Hippocampal formation (tissue), 2 donors: Measurements from ENCODE around the gene GPC5.
"Not testable (repeated sequence)": the region's sequence is repeated elsewhere in the genome, so short reads cannot be mapped to it uniquely, and the experiment has no call there.

Experiments
- DNase-seq, 2 donors: peaks; one replicate each; lab custom pipeline; 2025; lab: John Stamatoyannopoulos, UW

GPC5 gene

DNA sequence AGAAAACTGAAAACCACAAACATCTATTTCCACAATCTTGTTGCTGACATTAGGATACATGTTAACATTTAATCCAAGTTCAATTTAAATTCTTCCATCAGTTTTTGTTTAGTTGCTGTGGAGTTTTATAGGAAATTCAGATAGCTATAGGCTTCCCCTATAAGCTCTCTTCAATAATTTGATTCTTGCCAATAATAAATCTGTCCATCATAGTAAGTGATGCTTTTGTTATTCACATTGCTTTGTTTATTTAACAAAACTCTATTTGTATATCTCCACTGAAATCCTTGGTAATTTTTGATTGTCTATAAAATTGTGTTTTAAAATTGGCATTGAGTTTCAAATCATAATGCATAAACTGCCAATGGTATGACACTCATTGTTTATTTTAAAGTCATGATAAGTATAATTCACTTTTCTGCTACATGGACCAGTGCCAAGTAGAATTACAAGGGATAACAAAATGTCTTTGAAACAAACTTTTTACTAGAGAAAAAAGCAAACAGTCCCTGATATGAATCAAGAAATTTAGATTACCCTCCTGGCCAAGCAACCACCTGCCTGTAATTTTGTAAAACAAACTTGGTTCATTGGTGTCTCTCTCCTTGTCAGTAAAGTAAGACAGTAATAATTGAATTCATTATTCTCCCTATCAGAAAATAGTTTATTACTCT, 1250.9 kb downstream of the GPC5 start:
- DNase-seq, result no peak

DNA sequence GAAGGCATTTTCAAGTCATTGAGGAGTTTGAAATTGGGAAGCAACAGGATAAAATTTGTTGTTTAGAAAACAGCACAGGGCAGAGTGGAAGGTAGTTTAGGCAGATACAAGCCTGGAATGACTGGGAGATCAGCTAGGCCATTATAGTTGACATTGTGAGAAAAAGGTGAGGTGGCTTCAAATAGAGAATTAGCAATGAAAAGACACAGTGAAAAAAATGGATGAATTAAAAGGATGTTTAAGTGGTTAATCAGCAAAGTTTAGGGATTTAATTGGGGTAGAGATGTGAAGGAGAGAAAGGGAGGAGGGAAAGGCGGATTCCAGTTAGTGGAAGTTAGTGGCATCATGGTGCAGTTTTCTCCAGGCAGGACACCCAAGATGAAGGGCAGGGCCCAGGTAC, 1257.7 kb downstream of the GPC5 start:
- no peak for DNase-seq

DNA sequence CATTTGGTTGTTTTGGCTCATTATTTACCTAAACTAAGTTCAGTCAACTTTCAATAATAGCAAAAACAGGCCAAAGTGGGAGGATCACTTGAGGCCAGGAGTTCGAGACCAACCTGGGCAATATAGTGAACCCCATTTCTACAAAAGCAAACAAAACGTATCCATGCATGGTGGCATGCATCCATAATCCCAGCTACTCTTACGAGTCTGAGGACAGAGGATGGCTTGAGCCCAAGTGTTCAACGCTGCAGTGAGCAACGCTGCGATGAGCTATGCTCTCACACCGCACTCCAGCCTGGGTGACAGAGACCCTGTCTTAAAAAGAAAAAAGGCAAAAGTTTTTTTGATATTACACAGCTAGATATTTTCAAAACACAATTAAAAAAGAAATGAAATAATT, 1258.2 kb downstream of the GPC5 start:
- DNase-seq, result no peak

DNA sequence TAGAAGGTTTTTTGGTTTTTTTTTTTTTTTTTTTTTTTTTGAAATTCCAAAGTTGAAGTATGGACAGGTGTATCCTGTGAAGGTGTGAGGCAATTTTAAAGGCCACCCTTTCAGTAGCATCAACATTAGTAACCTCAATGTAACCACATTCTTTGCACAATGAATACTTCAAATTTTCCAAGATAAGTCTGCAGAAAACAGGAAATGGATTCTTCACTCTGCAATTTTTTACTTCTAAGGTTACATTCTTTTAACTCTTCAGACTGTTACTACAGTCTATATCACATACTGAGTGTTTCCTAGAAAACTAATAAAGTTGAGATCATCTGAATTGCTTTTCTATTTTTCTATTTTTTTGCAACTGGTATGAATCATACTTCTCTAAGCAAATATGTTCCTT, 1259.1 kb downstream of the GPC5 start:
- DNase-seq, result no peak

DNA sequence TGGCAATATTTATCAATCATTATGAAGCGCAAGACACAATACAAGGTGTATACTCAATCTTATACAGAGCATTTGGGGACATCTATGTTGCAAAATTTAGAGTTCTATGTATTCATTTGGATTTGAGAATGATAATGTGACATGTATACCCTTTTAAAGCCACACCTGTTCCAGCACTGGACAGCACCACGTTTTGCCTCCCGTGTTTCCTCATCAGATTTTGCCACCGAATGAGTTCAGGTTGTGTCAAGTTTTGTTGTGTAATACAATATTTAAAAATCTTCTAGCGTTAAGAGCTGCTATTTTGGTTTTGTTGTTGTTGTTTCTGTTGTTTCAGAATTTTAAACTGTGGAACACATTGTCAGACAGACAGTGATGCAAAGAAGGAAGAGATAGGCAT, 1259.9 kb downstream of the GPC5 start:
- no peak for DNase-seq

DNA sequence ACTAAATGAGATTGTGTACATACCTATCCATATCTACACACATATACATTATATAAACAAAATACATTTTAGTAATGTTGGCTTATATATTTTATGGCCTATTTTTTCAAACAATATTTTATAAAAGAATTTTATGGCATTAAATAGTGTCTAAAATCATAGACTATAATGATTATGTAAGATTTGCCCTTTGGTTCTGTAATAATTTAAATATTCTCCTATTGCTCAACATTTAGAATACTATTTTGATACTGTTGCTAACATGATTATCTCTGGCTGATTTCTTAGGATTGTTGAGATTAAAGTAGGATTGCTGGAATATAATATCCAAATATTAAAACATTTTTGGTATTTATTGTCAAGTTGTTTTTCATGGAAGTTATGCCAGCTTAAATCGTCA, 1263.0 kb downstream of the GPC5 start:
- DNase-seq, result no peak

DNA sequence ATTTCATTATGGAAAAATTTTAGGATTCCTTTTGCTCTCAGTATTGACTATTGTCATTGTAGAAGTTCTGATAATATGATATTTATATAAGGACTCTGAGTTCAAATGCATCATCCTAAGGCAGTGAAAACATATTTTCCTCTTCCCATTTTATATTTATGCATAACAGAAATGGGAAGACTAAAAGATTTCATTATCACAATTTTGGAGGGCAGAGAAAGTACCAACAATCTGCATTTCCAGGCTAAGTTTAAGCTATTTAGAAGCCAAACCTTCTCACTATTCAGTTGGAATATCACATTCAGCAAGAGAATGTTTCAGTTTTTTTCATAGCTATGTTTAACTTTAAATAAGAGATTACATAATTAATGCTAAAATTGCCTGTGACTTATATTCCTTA, 1269.7 kb downstream of the GPC5 start:
- no peak for DNase-seq

DNA sequence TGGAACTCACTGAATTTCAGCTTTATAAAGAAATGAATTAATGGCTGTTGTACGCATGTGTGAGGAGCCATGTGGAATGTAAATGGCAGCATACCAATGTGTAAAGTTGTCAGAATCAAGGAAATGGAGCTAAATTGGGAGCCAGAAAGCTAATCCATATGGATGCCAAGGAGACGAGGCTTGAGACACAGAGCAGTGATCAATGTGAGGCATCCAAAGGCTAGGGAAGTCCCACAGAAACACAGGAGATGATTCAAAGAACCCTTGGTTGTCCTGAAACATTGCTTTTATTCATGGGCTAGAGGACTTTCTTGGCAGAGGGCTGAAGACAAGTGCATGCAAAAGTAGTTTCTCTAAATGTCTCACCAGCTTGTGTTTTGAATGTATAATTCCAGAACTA, 1271.7 kb downstream of the GPC5 start:
- DNase-seq, result no peak

DNA sequence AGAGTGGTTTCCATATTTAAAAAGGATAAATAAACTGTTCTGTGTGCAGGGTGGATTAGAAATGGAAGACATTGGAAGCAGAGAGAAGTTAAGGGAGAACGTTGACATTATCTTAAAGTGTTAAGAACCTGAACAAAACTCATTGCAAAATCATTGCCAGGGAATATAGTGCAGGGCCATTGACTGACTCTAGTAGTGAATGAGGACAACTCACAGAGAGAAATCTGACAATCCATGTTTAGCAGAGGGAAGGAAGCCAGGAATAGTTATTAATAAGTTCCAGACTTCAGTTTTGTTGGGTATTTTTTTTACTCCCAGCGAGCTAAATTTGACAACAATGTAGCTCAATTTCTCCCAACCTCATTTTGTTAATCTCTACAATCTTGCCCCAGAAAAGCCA, 1273.4 kb downstream of the GPC5 start:
- DNase-seq, result no peak

DNA sequence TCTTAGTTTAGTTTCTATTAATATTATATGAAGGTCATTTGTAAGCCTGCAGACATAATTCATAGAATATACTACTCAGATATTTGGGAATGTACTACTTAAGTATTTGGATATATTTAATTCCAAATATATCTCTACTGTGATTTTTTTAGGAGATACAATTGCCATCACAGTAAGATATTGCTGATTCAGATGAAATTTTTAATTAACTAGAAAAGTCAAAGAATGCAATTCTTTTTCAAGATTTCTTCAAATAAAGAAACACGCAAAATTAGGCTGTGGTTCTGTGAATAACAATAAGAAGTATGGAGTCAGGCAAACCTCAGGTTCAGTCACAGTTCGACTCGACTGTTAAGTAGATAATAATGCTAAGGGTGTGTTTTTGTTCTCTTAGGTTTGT, 1277.8 kb downstream of the GPC5 start:
- no peak for DNase-seq

DNA sequence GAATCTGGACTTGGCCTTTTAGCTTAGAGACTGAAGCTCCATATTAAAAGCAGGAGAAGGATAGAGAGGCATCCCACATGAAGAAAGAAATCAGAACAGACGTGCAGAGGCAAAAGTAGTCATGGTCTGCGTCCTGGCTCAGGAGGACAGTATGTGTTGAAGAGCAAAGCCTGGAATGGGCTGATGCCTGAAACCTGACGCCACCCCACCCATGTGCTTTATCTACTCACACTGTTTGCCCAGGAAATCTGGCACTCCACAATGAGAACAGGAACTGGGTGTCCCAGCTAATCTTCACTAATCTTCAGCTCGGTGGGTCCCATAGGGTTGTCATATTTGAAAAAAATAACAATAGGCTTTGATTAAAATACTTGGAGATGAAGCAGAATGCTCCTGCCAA, 1279.2 kb downstream of the GPC5 start:
- DNase-seq, result no peak

DNA sequence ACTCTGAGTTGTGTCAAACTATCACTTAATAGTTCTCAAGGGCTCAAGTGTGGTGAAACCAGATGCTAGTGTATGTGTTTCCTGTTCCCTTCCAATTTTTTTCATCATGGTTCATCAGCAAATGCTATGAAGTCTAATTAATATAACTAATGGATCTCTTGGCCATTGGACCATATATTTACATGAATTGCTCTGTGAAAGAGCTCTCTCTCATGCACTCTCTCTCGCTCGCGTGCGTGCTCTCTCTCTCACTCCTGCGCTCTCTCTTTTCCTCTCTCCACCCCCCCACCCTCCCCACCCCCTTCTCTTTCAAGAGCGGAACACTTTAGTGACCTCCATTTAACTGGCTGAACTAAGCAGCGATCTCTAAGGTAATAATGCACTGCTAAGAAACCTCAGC, 1281.2 kb downstream of the GPC5 start:
- no peak for DNase-seq

DNA sequence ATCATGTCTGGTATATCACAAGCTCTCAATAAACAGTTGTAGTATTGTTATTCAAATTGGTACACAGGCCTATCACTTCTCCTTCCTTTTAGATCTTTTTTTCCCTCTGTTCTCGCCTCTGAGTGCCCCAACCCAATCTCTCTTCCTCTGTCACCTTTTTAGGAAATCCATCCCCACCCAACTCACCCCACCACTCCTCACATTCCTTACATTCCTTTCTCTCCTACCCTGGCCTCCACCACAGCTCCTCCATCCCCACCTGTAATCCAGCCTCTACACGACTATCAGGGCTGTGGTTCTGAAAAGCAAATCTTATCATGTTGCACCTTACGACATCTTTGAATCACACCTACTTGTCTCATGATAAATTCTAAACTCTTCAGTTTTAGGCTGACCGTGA, 1282.8 kb downstream of the GPC5 start:
- no peak for DNase-seq

DNA sequence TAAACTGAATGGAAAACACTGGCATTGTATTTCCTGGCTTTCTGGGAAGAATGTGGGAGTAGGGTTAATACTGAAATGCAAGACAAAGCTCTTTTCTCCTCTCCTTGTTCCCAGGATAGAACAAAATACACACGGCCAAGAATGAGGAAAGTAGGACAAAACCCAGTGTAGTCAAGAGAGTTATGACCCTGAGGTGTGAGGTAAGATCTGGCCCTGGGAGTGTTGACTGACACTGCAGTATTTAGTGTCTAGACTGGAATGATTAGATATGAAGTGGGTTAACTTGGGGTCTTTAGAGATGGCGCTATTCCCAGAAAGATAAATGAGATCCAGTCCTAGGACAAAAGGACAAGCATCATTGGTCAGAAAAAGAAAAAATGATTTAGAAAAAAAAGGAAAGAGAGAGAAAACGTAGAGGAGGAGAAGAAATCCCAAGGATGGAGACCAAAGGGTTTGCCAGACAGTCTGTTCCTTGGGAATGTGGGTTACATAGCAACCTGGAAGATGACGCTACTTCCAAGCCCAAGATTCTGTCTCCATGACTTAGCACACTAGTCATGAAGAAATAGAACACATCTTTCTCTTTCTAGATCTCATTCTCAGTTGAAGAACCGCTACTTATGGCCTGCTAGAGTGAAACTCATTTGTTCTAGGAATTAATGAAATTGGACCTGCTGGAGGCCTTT, 1284.6 kb downstream of the GPC5 start:
- no peak for DNase-seq

DNA sequence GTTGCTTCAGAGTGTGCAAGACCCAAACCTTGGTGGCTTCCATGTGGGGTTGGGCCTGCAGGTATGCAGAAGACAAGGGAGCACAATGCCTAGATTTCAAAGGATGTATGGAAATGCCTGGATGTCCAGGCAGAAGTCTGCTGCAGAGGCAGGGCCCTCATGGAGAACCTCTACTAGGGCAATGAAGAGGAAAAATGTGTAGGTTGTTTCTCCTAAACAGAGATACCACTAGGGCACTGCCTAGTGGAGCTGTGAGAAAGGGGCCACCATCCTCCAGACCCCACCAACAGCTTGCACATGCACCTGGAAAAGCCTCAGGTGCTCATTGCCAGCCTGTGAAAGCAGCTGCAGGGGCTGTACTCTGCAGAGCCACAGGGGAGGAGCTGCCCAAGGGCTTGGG, 1295.6 kb downstream of the GPC5 start:
- no peak for DNase-seq

DNA sequence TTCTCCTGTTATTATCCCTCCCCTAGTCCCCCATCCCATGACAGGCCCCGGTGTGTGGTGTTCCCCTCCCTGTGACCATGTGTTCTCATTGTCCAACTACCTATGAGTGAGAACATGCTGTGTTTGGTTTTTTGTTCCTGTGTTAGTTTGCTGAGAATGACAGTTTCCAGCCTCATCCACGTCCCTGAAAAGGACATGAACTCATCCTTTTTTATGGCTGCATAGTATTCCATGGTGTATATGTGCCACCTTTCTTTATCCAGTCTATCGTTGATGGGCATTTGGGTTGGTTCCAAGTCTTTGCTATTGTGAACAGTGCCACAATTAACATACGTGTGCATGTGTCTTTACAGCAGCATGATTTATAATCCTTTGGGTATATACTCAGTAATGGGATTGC, 1297.4 kb downstream of the GPC5 start:
- not testable (repeated sequence) for DNase-seq

DNA sequence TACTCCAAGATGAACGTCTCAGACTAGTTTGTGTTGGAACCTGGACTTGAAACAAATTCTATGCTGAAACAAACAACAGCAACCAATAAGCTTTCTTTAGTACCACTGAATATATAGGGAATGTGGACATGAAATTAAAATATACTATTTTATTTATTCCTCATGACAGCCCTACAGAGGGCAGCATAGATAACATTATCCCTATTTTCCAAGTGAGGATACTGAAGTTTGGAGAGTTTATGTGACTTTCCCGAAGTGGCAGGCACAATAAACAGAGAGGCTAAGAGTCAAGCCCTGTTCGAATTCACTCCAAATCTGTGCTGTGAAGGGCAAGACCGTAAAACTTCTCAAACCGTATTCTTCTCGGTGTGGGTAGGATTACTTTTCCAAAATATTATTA, 1318.3 kb downstream of the GPC5 start:
- DNase-seq, result no peak

DNA sequence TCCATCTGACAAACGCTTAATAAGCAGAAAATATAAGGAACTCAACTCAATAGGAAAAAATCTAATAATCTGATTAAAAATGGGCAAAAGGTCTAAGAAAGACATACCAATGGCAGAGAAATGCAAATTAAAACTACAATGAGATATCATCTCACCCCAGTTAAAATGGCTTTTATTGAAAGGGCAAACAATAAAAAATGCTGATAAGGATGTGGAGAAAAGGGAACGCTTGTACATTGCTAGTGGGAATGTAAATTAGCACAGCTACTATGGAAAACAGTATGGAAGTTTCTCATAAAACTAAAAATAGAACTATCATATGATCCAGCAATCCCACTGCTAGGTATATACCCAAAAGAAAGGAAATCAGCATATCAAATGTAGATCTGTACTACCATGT, 1319.4 kb downstream of the GPC5 start:
- no peak for DNase-seq

DNA sequence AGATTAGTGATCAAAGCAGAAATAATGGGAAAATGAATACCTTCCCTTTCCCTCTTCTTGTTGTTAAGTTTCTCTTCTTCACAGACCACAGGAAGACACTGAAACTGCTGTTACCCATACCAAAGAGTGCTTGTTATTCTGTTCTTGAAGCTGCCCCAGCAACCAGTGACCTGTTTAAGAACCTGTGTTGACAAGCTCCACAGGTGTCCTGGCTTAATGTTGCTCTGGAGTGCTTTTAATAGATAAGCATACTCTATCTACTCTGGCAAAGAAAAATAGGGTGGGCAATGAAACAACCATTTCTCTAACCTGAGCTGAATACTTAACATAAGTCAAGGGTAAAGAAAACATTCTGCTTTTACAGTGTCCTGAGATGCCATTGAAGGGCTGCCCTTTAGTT, 1321.4 kb downstream of the GPC5 start:
- no peak for DNase-seq

DNA sequence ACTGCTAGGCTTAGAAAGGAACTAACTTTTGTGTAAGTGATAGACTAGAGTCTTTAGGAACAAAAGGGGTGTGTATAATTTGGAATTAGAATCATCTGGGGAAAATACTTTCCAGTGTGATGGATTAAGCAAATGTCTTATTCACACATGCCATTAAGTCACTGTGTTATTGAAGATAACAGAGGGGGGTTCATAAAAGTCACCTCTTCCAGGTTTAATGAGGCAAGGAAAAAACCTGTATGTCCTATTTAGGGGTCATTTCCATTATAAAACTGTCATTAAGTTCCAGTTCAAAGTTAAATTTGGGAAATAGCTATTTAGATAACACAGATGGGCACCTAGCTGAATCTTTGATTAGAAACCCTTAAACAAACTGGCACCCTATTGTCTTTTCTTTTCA, 1323.2 kb downstream of the GPC5 start:
- DNase-seq, result no peak

DNA sequence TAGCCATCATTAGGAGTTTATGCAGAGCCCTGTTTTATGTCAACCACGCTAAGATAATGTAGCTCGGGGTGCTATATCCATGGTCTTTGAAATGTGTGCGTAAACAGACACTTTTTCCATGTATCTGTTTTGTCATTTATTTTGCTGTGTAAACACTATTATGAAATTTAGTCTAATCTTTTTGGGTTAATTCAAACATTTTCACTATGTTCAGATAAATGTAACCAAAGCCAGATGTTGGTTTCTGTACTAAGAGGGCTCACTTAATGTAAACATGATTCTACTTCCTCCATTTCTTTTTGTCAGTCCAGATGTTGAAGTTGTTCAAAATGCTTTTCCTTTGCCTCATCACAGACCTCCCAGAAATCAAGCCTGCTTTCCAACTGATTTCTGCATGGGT, 1328.7 kb downstream of the GPC5 start:
- no peak for DNase-seq

DNA sequence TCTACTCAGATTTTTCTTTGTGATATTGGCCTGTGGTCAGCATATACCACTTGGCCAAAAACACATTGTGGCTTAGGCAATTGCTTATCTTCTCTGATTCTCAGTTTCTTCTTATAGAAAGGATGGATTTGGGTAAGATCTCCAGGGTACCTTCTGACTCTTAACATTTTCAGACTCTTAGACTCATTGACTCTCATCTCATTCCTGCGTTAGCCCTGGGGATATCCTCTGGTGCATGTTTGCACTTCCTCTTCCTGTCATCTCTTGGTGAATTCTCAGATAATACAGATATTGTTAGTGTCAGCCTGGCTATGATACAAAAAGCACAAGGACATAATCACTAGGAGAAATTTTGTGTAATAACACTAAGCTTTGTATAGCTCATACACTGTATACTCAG, 1335.6 kb downstream of the GPC5 start:
- DNase-seq, result no peak

DNA sequence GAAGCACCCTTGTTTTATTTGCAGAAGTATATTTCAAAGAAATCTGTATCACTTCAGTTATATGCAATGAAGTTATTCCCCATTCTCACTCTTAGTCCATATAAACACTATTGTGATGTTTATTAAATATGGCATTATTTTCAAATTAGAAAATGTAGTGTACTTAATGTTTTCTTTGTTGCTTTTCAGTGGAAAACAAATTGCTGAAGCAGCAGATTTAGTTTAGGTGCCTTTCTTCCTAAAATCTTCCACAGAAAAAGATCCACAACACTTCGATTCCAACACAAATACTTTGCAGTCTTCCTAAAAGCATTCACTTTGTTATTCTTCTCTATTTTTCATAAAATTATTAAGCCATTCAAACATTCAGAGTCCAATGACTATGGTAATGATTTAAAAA, 1336.1 kb downstream of the GPC5 start:
- DNase-seq, result no peak

DNA sequence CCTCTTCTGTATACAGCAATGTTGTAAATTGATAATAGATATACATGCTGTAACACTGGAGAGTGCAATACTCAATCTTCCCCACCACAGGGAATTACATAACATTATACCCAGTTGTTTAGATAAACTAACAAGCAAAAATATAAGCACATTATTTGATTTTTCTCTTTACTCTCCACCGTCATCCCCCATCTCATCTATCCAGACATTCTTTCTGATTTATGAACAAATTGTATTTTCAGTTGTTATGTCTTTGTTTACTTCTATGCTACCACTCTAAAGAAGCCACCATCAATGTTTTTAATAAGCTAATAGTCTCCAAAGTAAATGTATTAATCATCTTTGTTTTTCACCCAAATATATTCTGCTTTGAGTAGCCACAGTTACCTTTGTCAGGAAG, 1337.5 kb downstream of the GPC5 start:
- no peak for DNase-seq
